ENCODE results near the gene SLC27A1.
A peak's percentile ranks its signal among the peaks of the same experiment; 100 is the strongest.

The SLC27A1 gene

DNA sequence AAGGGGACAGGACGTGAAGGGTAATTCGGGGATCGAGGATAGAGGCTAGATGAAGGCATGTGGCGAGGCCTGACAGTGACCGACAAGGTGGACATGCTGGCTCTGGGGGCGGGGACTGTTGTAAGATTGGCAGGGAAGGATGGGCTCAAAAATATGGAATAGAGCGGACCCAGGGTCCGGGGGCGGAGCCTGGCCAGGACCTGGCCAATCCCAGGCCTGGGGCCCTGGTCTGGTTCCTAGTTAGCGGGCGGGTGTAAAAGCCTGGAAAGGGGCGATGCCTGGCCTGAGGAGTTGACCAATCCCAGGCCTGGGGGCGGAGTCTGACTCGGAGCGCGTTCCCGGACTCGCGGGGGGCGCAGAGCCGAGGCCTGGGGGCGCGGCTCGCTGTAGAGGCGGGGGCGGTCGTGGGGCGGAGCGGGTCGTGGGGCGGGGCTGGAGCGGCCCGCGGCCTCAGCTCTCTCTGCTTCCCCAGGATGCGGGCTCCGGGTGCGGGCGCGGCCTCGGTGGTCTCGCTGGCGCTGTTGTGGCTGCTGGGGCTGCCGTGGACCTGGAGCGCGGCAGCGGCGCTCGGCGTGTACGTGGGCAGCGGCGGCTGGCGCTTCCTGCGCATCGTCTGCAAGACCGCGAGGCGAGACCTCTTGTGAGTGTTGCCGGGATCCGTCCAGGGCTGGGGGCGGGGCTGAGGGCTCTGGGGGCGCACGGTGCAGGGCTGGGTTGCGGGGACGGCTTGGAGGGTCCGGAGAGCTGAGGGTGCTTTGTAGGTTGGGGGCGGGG is at the start of gene SLC27A1:
Gene SLC27A1 (plus strand): TSS at position 457 of the 774 bp plus-strand sequence. CDS start 17 bp downstream, at position 474.
- no peaks in the 10 kb centered on the region for H3K9me3 Mint-ChIP-seq
- H3K27ac Mint-ChIP-seq = peak within 1 kb of the TSS; percentile 53
- H3K27me3 Mint-ChIP-seq = peaks cover 7% of the 10 kb centered on the region
- peak; percentile 92 for ATAC-seq
- peaks cover 45% of the 10 kb centered on the region for H3K4me1 Mint-ChIP-seq
- no peaks in the 10 kb centered on the region for H3K36me3 Mint-ChIP-seq
- peak within 1 kb of the TSS; percentile 88 for H3K4me3 Mint-ChIP-seq

DNA sequence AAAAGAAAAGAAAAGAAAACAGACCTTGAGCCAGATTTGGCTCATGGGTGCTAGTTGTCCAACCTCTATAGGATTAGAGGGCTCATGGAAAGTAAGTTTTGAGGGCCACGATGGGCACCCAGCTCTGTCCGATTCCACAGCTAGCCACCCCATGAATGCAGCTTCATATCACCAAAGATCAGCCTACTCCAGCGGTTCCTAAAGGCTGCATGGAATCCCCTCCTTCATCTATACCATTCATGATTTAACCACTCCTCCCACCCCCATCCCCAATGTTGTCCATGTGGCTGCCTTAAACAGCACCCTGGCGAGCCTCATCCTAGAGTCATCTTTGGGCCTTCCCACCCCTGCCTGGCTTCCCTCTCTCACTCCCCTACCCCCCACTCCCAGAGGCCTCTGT is 48.4 kb upstream of the SLC27A1 start:
- Mint-ChIP-seq H3K4me1 (peaks cover 24% of the 10 kb centered on the region), H3K4me3 (no peak overlapping the region), H3K27me3 (no peaks in the 10 kb centered on the region), H3K27ac (no peak overlapping the region), H3K9me3 (no peaks in the 10 kb centered on the region), H3K36me3 (peaks cover 9% of the 10 kb centered on the region)
- no peak for ATAC-seq

DNA sequence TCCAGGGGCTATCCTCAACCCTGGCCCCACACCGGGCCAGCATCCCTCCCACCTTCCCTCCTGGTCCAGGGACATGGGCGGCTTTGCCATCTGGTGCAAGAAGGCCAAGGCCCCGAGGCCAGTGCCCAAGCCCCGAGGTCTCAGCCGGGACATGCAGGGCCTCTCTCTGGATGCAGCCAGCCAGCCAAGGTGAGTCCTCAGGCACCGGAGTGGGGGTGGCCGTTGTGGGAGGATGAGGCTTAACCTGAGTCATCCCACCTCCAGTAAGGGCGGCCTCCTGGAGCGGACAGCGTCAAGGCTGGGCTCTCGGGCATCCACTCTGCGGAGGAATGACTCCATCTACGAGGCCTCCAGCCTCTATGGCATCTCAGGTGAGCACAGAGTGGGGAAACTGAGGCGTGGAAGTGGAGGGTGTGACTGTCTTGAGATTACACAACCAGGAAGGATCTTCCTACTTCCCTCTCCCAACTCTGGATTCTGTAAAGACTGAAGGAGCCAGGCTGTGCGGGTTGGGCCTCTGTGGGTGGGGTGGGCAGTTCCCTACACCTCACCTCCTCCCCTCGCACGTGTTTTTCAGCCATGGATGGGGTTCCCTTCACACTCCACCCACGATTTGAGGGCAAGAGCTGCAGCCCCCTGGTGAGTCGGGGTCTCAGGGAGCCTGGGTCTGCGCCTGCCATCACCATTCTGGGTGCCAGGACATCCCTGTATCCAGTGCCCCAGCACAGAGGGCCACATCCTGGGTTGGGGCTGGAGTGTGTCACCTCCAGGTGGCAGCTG is 46.7 kb upstream of the SLC27A1 start:
- Mint-ChIP-seq H3K27me3 (no peaks in the 10 kb centered on the region), H3K4me1 (peaks cover 24% of the 10 kb centered on the region), H3K36me3 (peaks cover 6% of the 10 kb centered on the region), H3K27ac (no peak overlapping the region), H3K9me3 (no peaks in the 10 kb centered on the region), H3K4me3 (no peak overlapping the region)
- ATAC-seq = no peak

GRCh38 chr19:17424743-17425365 is 45.5 kb upstream of the SLC27A1 start:
- peaks cover 16% of the 10 kb centered on the region for H3K4me1 Mint-ChIP-seq
- H3K9me3 Mint-ChIP-seq = no peaks in the 10 kb centered on the region
- no peaks in the 10 kb centered on the region for H3K27me3 Mint-ChIP-seq
- H3K36me3 Mint-ChIP-seq = peaks cover 6% of the 10 kb centered on the region
- H3K27ac Mint-ChIP-seq = no peak overlapping the region
- no peak overlapping the region for H3K4me3 Mint-ChIP-seq
- peak; percentile 52 for ATAC-seq

GRCh38 chr19:17429641-17430113 is 40.6 kb upstream of the SLC27A1 start:
- no peak for ATAC-seq
- H3K27me3 Mint-ChIP-seq = no peaks in the 10 kb centered on the region
- H3K4me3 Mint-ChIP-seq = no peak overlapping the region
- H3K9me3 Mint-ChIP-seq = no peaks in the 10 kb centered on the region
- no peaks in the 10 kb centered on the region for H3K36me3 Mint-ChIP-seq
- peaks cover 5% of the 10 kb centered on the region for H3K4me1 Mint-ChIP-seq
- H3K27ac Mint-ChIP-seq = no peak overlapping the region

GRCh38 chr19:17431417-17431816 is 38.9 kb upstream of the SLC27A1 start:
- ATAC-seq = no peak

DNA sequence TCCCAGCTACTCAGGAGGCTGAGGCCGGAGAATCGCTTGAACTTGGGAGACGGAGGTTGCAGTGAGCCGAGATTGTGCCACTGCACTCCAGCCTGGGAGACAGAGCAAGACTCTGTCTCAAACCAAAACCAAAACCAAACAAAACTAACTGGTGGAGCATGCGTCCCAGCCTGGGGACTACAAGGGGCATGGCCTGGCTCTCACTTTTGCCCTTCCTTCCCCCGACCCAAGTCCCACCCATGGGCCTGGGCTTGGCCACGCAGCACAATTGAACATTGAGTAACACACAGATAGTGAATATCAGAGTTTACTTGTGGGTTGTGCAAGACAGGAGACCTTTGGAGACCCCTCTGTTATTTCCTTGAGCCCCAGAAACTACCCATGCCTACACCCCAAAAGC is 35.1 kb upstream of the SLC27A1 start:
- Mint-ChIP-seq H3K36me3 (no peaks in the 10 kb centered on the region), H3K4me3 (no peak overlapping the region), H3K4me1 (no peaks in the 10 kb centered on the region), H3K9me3 (no peaks in the 10 kb centered on the region), H3K27ac (no peak overlapping the region), H3K27me3 (no peaks in the 10 kb centered on the region)
- ATAC-seq = no peak

More at GRCh38 chr19:17431417-17431816, 38.9 kb upstream of the SLC27A1 start:
- no peaks in the 10 kb centered on the region for H3K27me3 Mint-ChIP-seq
- no peak overlapping the region for H3K27ac Mint-ChIP-seq
- H3K4me3 Mint-ChIP-seq = no peak overlapping the region
- no peaks in the 10 kb centered on the region for H3K36me3 Mint-ChIP-seq
- no peaks in the 10 kb centered on the region for H3K4me1 Mint-ChIP-seq
- H3K9me3 Mint-ChIP-seq = no peaks in the 10 kb centered on the region

GRCh38 chr19:17436094-17436873 is 34.0 kb upstream of the SLC27A1 start:
- H3K27me3 Mint-ChIP-seq = no peaks in the 10 kb centered on the region
- H3K36me3 Mint-ChIP-seq = no peaks in the 10 kb centered on the region
- H3K27ac Mint-ChIP-seq = no peak overlapping the region
- H3K4me1 Mint-ChIP-seq = no peaks in the 10 kb centered on the region
- H3K4me3 Mint-ChIP-seq = no peak overlapping the region
- H3K9me3 Mint-ChIP-seq = no peaks in the 10 kb centered on the region
- no peak for ATAC-seq

GRCh38 chr19:17436874-17437267 is 33.5 kb upstream of the SLC27A1 start:
- Mint-ChIP-seq H3K36me3 (no peaks in the 10 kb centered on the region), H3K9me3 (no peaks in the 10 kb centered on the region), H3K4me1 (no peaks in the 10 kb centered on the region), H3K4me3 (no peak overlapping the region), H3K27ac (no peak overlapping the region), H3K27me3 (no peaks in the 10 kb centered on the region)
- no peak for ATAC-seq

DNA sequence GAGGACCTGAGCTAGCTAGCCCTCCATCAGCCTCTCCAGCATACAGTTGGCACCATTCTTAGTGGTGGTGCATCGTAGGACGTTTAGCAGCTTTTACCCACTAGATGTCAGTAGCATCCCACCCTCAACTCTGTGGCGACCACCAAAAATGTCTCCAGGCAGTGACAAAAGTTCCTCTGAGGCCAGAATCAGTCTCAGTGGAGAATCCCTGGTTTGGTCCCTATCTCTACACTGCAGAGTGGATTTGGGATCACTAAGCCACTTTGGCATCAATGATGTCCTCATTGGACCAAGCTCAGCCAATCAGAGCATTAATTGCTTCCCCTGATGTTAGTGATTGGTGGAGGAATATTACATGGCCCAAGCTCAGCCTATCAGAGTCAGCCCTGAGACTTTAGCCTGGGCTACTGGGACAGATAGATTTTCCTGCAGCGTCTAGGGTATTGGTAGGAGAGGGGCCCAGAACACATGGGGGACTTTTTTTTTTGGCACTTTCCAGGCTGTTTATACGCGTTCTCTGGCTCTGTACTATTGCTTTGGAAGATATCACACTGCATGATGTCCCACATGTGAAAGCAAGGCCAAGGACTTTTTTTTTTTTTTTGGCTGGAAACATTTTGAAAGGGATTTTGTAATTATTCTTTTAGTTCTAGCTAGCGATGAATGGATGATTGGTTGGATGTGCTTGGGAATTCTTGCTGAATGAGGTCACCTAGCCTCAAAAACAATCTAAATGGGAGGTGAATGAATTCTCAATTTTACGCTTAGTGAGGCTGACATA is 28.9 kb upstream of the SLC27A1 start:
- no peaks in the 10 kb centered on the region for H3K36me3 Mint-ChIP-seq
- no peaks in the 10 kb centered on the region for H3K27me3 Mint-ChIP-seq
- H3K4me3 Mint-ChIP-seq = no peak overlapping the region
- H3K9me3 Mint-ChIP-seq = no peaks in the 10 kb centered on the region
- H3K27ac Mint-ChIP-seq = no peak overlapping the region
- H3K4me1 Mint-ChIP-seq = no peaks in the 10 kb centered on the region
- ATAC-seq = no peak

DNA sequence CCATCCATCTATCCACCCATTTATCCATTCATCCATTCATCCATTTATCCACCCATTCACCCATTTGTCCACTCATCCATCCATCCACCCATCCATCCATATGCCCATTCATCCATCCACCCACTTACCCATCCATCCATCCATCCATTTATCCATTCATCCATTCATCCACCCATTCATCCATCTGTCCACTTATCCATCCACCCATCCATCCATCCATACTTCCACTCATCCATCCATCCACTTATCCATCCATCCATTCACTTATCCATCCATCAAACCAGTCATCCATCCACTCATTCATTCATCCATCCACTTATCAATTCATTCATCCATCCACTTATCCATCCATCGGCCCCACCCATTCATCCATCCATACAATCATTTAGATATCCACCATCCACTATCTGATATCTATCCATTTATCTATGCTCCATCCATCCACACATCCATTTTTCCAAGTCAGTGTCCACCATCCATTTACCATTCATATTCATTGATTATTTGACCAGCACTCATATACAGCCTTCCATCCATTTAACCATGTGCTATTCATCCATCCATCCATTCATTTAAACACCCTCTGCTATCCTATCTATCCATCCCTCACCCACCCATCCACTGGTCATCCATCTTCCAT is 24.7 kb upstream of the SLC27A1 start:
- peaks cover 12% of the 10 kb centered on the region for H3K27me3 Mint-ChIP-seq
- H3K36me3 Mint-ChIP-seq = no peaks in the 10 kb centered on the region
- no peak overlapping the region for H3K4me3 Mint-ChIP-seq
- H3K4me1 Mint-ChIP-seq = peaks cover 4% of the 10 kb centered on the region
- no peak overlapping the region for H3K27ac Mint-ChIP-seq
- ATAC-seq = no peak
- H3K9me3 Mint-ChIP-seq = no peaks in the 10 kb centered on the region

DNA sequence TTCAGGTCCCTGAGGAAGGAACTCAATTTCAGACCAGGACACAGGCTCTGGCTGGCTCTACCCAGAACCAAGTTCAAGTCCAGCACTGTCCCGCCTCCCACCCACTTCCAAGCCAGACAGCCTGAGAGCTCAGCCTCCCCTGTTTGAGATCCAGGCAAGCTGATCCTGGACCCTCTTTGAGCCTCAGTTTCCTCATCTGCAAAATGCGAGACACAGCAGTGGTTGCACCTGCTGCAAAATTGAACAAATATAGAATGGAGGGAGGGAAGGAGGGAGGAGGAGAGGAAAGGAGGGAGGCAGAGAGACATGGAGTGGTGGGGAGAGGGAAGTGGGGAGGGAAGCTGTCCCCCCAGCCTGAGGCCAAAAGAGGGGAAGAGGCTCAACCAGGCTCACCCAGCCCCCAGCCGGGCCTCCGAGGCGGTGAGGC is 22.6 kb upstream of the SLC27A1 start:
- H3K36me3 Mint-ChIP-seq = no peaks in the 10 kb centered on the region
- peaks cover 8% of the 10 kb centered on the region for H3K4me1 Mint-ChIP-seq
- no peak overlapping the region for H3K4me3 Mint-ChIP-seq
- H3K27me3 Mint-ChIP-seq = peaks cover 30% of the 10 kb centered on the region
- no peak overlapping the region for H3K27ac Mint-ChIP-seq
- no peaks in the 10 kb centered on the region for H3K9me3 Mint-ChIP-seq
- ATAC-seq = no peak

DNA sequence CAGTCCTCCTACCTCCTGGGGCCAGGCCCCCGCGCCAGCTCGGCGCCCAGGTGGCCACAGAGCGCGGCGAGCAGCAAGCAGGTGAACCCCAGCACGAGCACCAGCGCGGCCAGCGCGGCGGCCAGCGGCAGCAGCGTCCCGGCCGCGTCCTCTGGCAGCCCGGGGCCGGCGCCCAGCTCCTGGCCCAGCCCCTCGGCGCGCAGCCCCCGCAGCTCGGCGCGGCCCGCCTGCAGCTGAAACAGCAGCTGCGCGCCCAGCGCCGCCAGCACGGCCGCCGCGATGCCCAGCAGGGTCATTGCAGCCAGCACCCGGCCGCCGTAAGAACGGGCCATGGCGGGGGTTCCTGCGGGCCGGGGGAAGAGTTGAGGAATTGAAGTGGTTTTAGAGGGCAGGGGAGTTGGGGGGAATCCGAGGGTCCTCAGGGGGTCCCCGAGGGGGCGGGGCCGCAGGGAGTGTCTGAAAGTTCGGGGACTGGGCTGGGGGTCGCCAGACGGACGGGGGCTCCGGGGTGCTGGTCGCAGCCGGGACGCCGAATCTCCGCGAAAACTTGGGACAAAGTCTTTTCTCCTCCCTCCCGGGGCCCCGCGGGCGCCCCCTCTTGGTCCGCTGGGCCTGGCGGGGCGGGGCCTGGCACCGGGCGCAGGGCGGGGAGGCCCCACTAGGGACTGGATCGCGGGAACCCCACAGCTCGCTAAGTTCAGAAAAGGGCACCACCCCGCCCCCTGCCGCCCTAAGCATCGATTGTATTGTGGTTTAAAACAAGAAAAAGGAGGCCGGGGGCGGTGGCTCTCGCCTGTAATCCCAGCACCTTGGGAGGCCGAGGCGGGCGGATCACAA is 22.0 kb upstream of the SLC27A1 start, which contains the start of gene TMEM221:
Gene TMEM221 (minus strand): TSS at position 538 of the 837 bp plus-strand sequence. CDS start 206 bp downstream, at position 332.
- peak; percentile 76 for ATAC-seq

More for the DNA sequence above, 22.0 kb upstream of the SLC27A1 start, which contains the start of gene TMEM221:
- Mint-ChIP-seq H3K27ac (no peak within 1 kb of the TSS), H3K9me3 (no peaks in the 10 kb centered on the region), H3K4me1 (peaks cover 10% of the 10 kb centered on the region), H3K4me3 (peak within 1 kb of the TSS; percentile 52), H3K36me3 (no peaks in the 10 kb centered on the region), H3K27me3 (peaks cover 34% of the 10 kb centered on the region)
